RWPE1 (cell line): ENCODE measurements around the gene IQCH.
"Not testable (repeated sequence)": the region's sequence is repeated elsewhere in the genome, so short reads cannot be mapped to it uniquely, and the experiment has no call there.

Source experiments
- CTCF ChIA-PET: fragments of 350-600 bp; sonication (Branson Sonifier 250); formaldehyde crosslinking; extraction: SDS; loops from one replicate; lab custom pipeline; 2021; lab: Yijun Ruan, JAX
- POLR2A ChIA-PET: fragments of 400-600 bp; formaldehyde crosslinking; extraction: SDS; loops from one replicate; lab custom pipeline; 2020; ENCODE audit warnings: antibody characterized with exemption; ENCODE audit not compliant: low non-redundant PET; lab: Yijun Ruan, JAX
- DNase-seq: peaks from one replicate; pipeline ENCODE4 v3.0.0; 2012; ENCODE audit warnings: low spot score
- H3K27ac ChIP-seq: fragments of 450-650 bp; 2 replicates; pipeline ENCODE4 v1.5.1; 2017
- CTCF ChIP-seq: fragments of 450-650 bp; conservative IDR thresholded peaks from 2 replicates; pipeline ENCODE4 v1.5.1; 2017; ENCODE audit warnings: low read depth, mild to moderate bottlenecking

Gene IQCH

DNA sequence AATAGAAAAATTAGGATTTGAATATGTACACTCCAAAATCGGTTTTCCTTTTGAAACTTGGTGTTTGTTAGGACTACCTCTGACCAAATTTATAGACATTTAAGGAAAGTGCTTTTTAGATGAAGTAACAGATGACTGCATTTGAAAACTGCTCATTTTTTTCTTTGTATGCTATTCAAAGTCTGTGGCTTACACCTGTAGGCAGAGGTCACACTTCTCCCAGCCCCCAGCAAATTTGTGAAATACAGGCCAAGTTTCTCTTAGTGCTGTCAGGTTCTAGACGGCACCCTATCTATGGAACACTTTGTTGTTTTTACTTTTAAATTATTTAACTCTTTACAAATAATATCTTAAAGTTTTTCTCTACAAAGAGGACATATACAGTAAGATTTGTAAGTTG, 165.6 kb downstream of the IQCH start:
- H3K27ac ChIP-seq, result no peak overlapping the region
- no peak for TF ChIP-seq CTCF
- CTCF ChIA-PET, result interaction anchor here (1.0 kb wide), 1 partner anchor 37 kb away, joined by 4 read pairs; no protein-coding TSS in a partner anchor
- DNase-seq, result no peak
- POLR2A ChIA-PET, result no interaction called here

- H3K27ac ChIP-seq, result no peak overlapping the region
- CTCF ChIA-PET, result no interaction called here
- TF ChIP-seq CTCF, result no peak
- DNase-seq, result no peak
- POLR2A ChIA-PET, result interaction anchor here (0.7 kb wide), 1 partner anchor 37 kb away, joined by 4 read pairs; no protein-coding TSS in a partner anchor
Observed at GRCh38 chr15:67421105-67421504, 166.5 kb downstream of the IQCH start.

DNA sequence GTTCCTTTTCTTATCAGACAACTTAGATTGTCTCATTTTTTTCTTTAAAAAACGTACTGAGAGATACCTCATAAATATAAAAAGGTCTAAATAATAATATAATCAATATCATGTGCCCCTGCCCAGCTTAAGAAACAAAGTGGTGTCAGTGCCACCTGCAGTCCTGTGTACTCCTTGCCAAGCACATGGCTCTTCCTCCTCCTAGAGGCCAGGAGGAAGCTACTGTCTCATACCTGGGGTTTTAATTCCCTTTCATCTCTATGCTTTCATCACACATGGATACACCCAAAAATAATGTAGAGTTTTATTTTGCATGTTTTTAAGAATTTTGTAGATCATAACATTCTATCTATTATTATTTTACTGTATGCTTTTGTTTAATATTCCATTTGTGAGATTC, 167.7 kb downstream of the IQCH start:
- CTCF ChIA-PET, result interaction anchor here (0.6 kb wide), 1 partner anchor 13 kb away, joined by 3 read pairs; no protein-coding TSS in a partner anchor
- POLR2A ChIA-PET, result no interaction called here
- no peak overlapping the region for H3K27ac ChIP-seq
- no peak for TF ChIP-seq CTCF
- DNase-seq, result no peak

DNA sequence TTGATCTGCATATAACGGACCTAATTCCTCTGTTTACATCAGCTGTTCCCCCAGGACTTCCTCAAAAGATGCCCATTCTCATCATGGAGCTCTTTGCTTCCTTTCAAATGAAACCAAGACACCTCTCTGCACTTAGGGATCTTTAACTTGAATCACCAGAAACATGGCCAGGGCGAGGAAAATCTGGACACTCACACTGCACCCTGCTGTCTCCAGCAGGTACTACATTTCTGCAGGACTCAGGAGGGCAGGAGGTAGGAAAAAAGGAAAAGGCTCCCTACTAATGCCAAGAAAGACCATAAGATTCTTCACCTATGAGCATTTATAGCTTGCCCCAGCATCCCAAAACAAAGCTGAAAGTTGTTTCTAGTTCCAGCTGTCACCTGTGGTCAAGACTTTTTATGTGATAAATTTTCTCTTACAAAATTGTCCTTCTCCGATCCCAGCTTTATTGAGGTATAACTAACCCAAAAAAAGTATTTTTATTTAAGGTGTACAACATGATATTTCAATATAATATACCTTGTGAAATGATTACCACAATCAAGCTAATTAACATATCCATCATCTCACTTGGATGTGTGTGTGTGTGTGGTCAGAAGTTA, 179.0 kb downstream of the IQCH start:
- POLR2A ChIA-PET, result no interaction called here

GRCh38 chr15:67436351-67437250, 182.0 kb downstream of the IQCH start:
- DNase-seq, CTCF ChIA-PET, POLR2A ChIA-PET, H3K27ac ChIP-seq: not testable (repeated sequence)

More for the DNA sequence above, 179.0 kb downstream of the IQCH start:
- TF ChIP-seq CTCF, result peak; percentile 69
- H3K27ac ChIP-seq, result no peak overlapping the region
- CTCF ChIA-PET, result interaction anchor here (0.5 to 1.4 kb wide), 10 partner anchors 9 to 918 kb away, joined by 3 to 6 read pairs (median 3); no protein-coding TSS in a partner anchor
- DNase-seq, result peak; percentile 63

DNA sequence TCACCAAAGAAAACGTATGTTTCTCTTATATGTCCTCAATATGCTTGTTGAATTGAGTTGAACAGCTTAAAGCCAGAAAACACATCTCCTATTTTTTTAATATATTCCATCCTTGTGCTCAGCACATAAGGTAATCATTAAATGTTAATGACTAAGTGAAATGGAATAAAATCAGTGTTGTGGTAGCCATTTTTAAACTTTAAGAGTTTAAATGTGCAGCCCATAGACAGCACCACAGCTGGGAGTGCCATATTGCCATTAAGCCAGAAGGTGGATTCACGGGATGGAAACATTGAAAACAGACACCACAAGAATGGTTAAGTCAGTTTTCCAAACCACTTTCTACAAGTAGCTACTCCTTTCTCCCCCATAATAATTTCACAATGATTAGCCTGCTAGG, 189.5 kb downstream of the IQCH start:
- DNase-seq, result no peak
- CTCF ChIA-PET, result interaction anchor here (1.4 kb wide), 1 partner anchor 13 kb away, joined by 3 read pairs; no protein-coding TSS in a partner anchor
- TF ChIP-seq CTCF, result no peak
- POLR2A ChIA-PET, result no interaction called here
- no peak overlapping the region for H3K27ac ChIP-seq

- CTCF ChIA-PET, result interaction anchor here (1.0 to 1.4 kb wide), 2 partner anchors 10 to 135 kb away, joined by 3 to 7 read pairs; no protein-coding TSS in a partner anchor
- no peak for DNase-seq
- no peak for TF ChIP-seq CTCF
- POLR2A ChIA-PET, result no interaction called here
- H3K27ac ChIP-seq, result no peak overlapping the region
Observed at GRCh38 chr15:67446449-67446848, 191.9 kb downstream of the IQCH start.

- CTCF ChIA-PET, DNase-seq, H3K27ac ChIP-seq, POLR2A ChIA-PET: not testable (repeated sequence)
Observed at GRCh38 chr15:67448372-67448771, 193.8 kb downstream of the IQCH start.

- H3K27ac ChIP-seq, POLR2A ChIA-PET, DNase-seq, CTCF ChIA-PET: not testable (repeated sequence)
Observed at GRCh38 chr15:67453703-67454102, 199.1 kb downstream of the IQCH start.
